ENCODE data around the gene MFAP4. TPM values are rescaled to one million over a fixed set of nuclear protein-coding genes. Genes with fewer than 3 reads are reported as not detected.

Gene MFAP4
- total and polyA plus RNA-seq, 2 donors (not counting 1 experiment from before 2014, with no cell fraction given), result not detected

DNA sequence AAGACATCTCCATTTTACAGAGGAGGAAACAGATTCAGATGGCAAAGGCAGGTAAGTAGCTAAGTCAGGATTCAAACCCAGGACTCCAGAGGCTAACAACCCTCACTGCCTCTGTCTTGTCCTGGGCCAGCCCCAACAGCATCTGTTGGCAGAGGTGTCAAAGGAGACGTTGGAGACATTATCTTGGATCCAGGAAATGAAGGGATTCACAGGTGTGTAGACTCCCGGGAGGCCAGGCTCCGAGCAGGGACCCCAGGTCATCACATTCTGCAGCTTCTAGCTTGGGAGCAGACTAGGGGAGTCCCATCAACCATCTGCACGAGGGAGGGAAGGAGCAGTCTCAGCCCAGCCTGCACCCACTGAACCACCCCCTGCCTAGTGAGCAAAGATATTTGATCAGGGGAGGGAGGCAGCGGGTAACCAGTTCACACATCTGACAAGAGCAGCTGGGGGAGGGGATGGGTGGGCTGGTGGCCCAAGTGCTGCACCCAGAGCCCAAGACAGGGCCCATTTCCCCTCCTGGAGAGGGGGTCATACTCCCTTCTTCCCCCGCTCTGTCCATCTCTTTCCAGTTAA, 23.4 kb downstream of the MFAP4 start:
- H3K9me3 Mint-ChIP-seq (ENCODE audit: insufficient read depth), result no peaks in the 10 kb centered on the region
- H2AFZ ChIP-seq (ENCODE audit: insufficient read depth, low read depth, low read length, poor library complexity, severe bottlenecking), result peak overlapping the region; percentile 96
- H3K27ac ChIP-seq (ENCODE audit: low read length in 2 of 2), result no peak overlapping the region
- peak overlapping the region; percentile 32 for H3K27ac Mint-ChIP-seq
- no peak overlapping the region for H3K9ac ChIP-seq (ENCODE audit: low read length)
- no peak overlapping the region for H3K4me2 ChIP-seq (replicated peaks; ENCODE audit: low read depth, low read length, poor library complexity, severe bottlenecking)
- ATAC-seq (ENCODE audit: low read depth) (no peak), DNase-seq (no peak)
- POLR2A ChIA-PET, result interaction anchor here (0.6 to 2.2 kb wide), 2 partner anchors 14 to 183 kb away, joined by 4 to 30 read pairs; partner anchors contain the start of gene MAPK7
- intact Hi-C loops (cut with micrococcal nuclease), result loop anchor here (1.0 to 2.0 kb wide), 3 partner anchors 57 to 403 kb away; no protein-coding TSS in a partner anchor
- H3K79me2 ChIP-seq (ENCODE audit: control insufficient read depth, insufficient read depth, low read length), result no peaks in the 10 kb centered on the region
- WGBS (ENCODE audit: insufficient coverage), result 65% methylated on average over 4 of the region's 6 CpGs
- peaks cover 0 to 4% (median 0%) of the 10 kb centered on the region in 4 experiments for H3K27me3 ChIP-seq (replicated peaks in 1 of 4; ENCODE audit: control extremely low read depth in 1 of 4, control insufficient read depth in 3 of 4, insufficient read depth in 4 of 4, low read length in 3 of 4)
- CTCF ChIA-PET, result interaction anchor here (0.6 to 6.5 kb wide), 38 partner anchors 7 to 757 kb away, joined by 3 to 133 read pairs (median 5); partner anchors contain the start of genes AKAP10, ALDH3A2, MAPK7 and SLC47A1
- no peaks in the 10 kb centered on the region for H3K9me3 ChIP-seq (ENCODE audit: control extremely low read depth in 1 of 3, control insufficient read depth in 2 of 3, insufficient read depth in 1 of 3, low read length in 2 of 3)
- TF ChIP-seq EZH2 (IDR thresholded peaks at IDR 0.05; ENCODE audit: borderline replicate concordance, insufficient read depth, low read depth, low read length, poor library complexity, severe bottlenecking), result no peak
- TF ChIP-seq, protein P1, sequence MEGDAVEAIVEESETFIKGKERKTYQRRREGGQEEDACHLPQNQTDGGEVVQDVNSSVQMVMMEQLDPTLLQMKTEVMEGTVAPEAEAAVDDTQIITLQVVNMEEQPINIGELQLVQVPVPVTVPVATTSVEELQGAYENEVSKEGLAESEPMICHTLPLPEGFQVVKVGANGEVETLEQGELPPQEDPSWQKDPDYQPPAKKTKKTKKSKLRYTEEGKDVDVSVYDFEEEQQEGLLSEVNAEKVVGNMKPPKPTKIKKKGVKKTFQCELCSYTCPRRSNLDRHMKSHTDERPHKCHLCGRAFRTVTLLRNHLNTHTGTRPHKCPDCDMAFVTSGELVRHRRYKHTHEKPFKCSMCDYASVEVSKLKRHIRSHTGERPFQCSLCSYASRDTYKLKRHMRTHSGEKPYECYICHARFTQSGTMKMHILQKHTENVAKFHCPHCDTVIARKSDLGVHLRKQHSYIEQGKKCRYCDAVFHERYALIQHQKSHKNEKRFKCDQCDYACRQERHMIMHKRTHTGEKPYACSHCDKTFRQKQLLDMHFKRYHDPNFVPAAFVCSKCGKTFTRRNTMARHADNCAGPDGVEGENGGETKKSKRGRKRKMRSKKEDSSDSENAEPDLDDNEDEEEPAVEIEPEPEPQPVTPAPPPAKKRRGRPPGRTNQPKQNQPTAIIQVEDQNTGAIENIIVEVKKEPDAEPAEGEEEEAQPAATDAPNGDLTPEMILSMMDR (IDR thresholded peaks at IDR 0.05), result no peak
- H3K36me3 ChIP-seq (replicated peaks in 1 of 2; ENCODE audit: control extremely low read depth in 1 of 2, control insufficient read depth in 1 of 2, extremely low read depth in 1 of 2, insufficient read depth in 2 of 2, low read length in 1 of 2), result no peaks in the 10 kb centered on the region
- no peak overlapping the region for H3K4me3 ChIP-seq (ENCODE audit: control extremely low read depth in 1 of 5, extremely low read depth in 1 of 5, insufficient read depth in 1 of 5, low read depth in 2 of 5, low read length in 4 of 5)
- peaks cover 22% of the 10 kb centered on the region for H3K4me1 Mint-ChIP-seq
- H3K4me3 Mint-ChIP-seq, result peak overlapping the region; percentile 64
- H4K20me1 ChIP-seq (ENCODE audit: control insufficient read depth, insufficient read depth, low read length, poor library complexity, severe bottlenecking), result no peaks in the 10 kb centered on the region
- H3K4me1 ChIP-seq (ENCODE audit: control insufficient read depth in 2 of 2, insufficient read depth in 2 of 2, low read length in 2 of 2), result peaks cover 7 to 21% of the 10 kb centered on the region in 2 donors
- H3K27me3 Mint-ChIP-seq, result peaks cover 10% of the 10 kb centered on the region

DNA sequence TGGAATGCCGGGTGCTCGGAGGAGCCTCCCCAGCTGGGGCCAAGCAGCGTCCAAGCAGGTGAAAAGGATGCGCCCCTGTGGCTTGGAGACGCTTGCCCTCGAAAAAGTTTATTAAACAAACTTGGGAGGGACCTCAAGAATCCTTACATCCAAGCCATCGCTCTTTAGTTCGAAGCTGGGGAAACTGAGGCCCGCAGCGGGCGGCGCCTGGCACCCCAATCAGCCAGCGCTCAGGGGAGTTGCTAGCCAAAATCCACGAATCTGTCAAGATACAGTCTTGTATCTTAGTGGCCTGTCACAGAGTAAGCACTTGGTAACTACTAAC, 23.9 kb downstream of the MFAP4 start:
- intact Hi-C loops (cut with micrococcal nuclease), result loop anchor here (1.0 to 2.0 kb wide), 3 partner anchors 56 to 403 kb away; no protein-coding TSS in a partner anchor
- Mint-ChIP-seq H3K27me3 (peaks cover 13% of the 10 kb centered on the region), H3K4me3 (peak overlapping the region; percentile 98), H3K27ac (peak overlapping the region; percentile 93), H3K4me1 (peaks cover 19% of the 10 kb centered on the region), H3K9me3 (ENCODE audit: insufficient read depth) (no peaks in the 10 kb centered on the region)
- H3K4me2 ChIP-seq (replicated peaks; ENCODE audit: low read depth, low read length, poor library complexity, severe bottlenecking), result peak overlapping the region; percentile 100
- H3K4me3 ChIP-seq (ENCODE audit: control extremely low read depth in 1 of 5, extremely low read depth in 1 of 5, insufficient read depth in 1 of 5, low read depth in 2 of 5, low read length in 4 of 5), result peak overlapping the region in 2 of 5 experiments; percentile 65 to 84
- TF ChIP-seq, protein P1 (IDR thresholded peaks at IDR 0.05), result peak; percentile 59
- no peak for TF ChIP-seq EZH2 (IDR thresholded peaks at IDR 0.05; ENCODE audit: borderline replicate concordance, insufficient read depth, low read depth, low read length, poor library complexity, severe bottlenecking)
- ChIA-PET POLR2A (interaction anchor here (0.5 to 2.2 kb wide), 5 partner anchors 15 to 1350 kb away, joined by 3 to 30 read pairs (median 4); partner anchors contain the start of gene MAPK7), CTCF (interaction anchor here (0.6 to 6.5 kb wide), 43 partner anchors 8 to 758 kb away, joined by 3 to 133 read pairs (median 4); partner anchors contain the start of genes AKAP10, ALDH3A2, MAPK7 and SLC47A1)
- H3K79me2 ChIP-seq (ENCODE audit: control insufficient read depth, insufficient read depth, low read length), result no peaks in the 10 kb centered on the region
- DNase-seq (no peak), ATAC-seq (ENCODE audit: low read depth) (no peak)
- H3K36me3 ChIP-seq (replicated peaks in 1 of 2; ENCODE audit: control extremely low read depth in 1 of 2, control insufficient read depth in 1 of 2, extremely low read depth in 1 of 2, insufficient read depth in 2 of 2, low read length in 1 of 2), result no peaks in the 10 kb centered on the region
- H2AFZ ChIP-seq (ENCODE audit: insufficient read depth, low read depth, low read length, poor library complexity, severe bottlenecking), result peak overlapping the region; percentile 96
- 35% methylated on average over 14 of the region's 14 CpGs for WGBS (ENCODE audit: insufficient coverage)
- peaks cover 7 to 21% of the 10 kb centered on the region in 2 donors for H3K4me1 ChIP-seq (ENCODE audit: control insufficient read depth in 2 of 2, insufficient read depth in 2 of 2, low read length in 2 of 2)
- peaks cover 0 to 5% (median 0%) of the 10 kb centered on the region in 4 experiments for H3K27me3 ChIP-seq (replicated peaks in 1 of 4; ENCODE audit: control extremely low read depth in 1 of 4, control insufficient read depth in 3 of 4, insufficient read depth in 4 of 4, low read length in 3 of 4)
- H4K20me1 ChIP-seq (ENCODE audit: control insufficient read depth, insufficient read depth, low read length, poor library complexity, severe bottlenecking), result no peaks in the 10 kb centered on the region
- peak overlapping the region; percentile 89 for H3K9ac ChIP-seq (ENCODE audit: low read length)
- H3K27ac ChIP-seq (ENCODE audit: low read length in 2 of 2), result no peak overlapping the region
- no peaks in the 10 kb centered on the region for H3K9me3 ChIP-seq (ENCODE audit: control extremely low read depth in 1 of 3, control insufficient read depth in 2 of 3, insufficient read depth in 1 of 3, low read length in 2 of 3)
